Measurements from ENCODE around the gene PHAF1. TPM values are rescaled to one million over a fixed set of nuclear protein-coding genes. Genes with fewer than 3 reads are reported as not detected.

The PHAF1 gene
- total and polyA plus RNA-seq, 2 of the 13 experiments (the other 11 are each of a cell fraction or from before 2014, with no cell fraction given): 48.3 to 174 TPM

DNA sequence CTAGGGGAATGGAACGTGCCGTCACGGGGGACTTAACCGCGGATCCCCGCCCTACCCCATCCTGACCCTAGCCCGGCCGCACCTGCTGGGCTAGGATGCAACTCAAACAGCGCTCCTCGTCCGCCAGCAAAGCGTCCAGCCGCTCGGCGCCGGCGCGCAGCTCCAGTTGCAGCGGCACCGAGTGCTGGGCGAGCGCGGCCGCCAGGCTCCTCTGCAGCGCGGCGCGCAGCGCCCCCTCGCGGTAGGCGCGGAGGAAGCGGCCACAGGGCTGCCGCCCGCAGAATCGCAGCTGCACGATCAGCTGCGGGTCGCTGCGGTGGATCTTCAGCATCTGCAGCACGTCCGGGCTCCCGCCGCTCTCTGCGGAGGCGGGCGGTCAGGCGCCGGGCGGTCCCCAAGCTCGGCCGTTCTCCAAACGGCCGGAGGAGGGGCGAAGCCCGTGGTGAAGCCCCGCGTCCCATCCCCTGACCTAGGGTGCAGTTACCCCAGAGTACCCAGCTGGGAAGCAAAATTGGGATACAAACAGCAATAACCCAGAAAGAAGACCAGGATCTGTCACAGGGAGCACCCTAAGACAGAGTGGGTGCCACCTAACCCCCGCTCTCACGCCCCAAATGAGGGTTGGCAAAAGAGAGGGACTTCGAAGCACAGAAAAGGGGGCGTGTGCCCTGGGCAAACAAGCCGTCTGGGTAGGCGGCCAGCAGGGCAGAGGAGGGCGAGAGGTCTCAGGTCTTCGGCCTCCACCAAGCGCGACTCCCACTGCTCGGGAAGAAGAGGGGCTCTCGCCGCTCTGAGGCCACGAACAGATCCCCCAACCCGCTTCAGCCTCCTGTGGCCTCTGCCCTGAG lies 45.8 kb downstream of the PHAF1 start (continued):
- TF ChIP-seq, protein P1, sequence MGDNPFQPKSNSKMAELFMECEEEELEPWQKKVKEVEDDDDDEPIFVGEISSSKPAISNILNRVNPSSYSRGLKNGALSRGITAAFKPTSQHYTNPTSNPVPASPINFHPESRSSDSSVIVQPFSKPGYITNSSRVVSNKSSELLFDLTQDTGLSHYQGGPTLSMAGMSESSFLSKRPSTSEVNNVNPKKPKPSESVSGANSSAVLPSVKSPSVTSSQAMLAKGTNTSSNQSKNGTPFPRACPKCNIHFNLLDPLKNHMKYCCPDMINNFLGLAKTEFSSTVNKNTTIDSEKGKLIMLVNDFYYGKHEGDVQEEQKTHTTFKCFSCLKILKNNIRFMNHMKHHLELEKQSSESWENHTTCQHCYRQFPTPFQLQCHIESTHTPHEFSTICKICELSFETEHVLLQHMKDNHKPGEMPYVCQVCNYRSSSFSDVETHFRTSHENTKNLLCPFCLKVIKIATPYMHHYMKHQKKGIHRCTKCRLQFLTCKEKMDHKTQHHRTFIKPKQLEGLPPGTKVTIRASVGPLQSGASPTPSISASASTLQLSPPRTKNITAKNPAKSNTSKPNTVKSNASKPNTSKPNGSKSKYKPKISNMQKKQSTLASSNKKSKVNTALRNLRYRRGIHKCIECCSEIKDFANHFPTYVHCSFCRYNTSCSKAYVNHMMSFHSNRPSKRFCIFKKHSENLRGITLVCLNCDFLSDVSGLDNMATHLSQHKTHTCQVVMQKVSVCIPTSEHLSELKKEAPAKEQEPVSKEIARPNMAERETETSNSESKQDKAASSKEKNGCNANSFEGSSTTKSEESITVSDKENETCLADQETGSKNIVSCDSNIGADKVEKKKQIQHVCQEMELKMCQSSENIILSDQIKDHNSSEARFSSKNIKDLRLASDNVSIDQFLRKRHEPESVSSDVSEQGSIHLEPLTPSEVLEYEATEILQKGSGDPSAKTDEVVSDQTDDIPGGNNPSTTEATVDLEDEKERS (CRISPR knock-in tag; IDR thresholded peaks at IDR 0.05): 0 out of 2 replicates have a peak, but pooled peaks have one; percentile 49
- TF ChIP-seq ZFP90 (CRISPR knock-in tag; IDR thresholded peaks at IDR 0.05; ENCODE audit: borderline replicate concordance) (no peak), RNF2 (conservative IDR thresholded peaks at IDR 0.05; ENCODE audit: low read depth) (peak; percentile 74), RFXANK (CRISPR knock-in tag; IDR thresholded peaks at IDR 0.05) (no peak), ZNF10 (CRISPR knock-in tag; IDR thresholded peaks at IDR 0.05; ENCODE audit: borderline replicate concordance, low read depth) (no peak), PHF8 (CRISPR knock-in tag; IDR thresholded peaks at IDR 0.05) (peak; percentile 36; the same call in 1 of the 2 replicates), ZNF781 (CRISPR knock-in tag; IDR thresholded peaks at IDR 0.05; ENCODE audit: borderline replicate concordance, not compliant biosample characterization) (no peak), THYN1 (CRISPR knock-in tag; IDR thresholded peaks at IDR 0.05; ENCODE audit: borderline replicate concordance, low read depth) (no peak), ZNF530 (CRISPR knock-in tag; IDR thresholded peaks at IDR 0.05; ENCODE audit: low read depth) (no peak), PPARG (CRISPR knock-in tag; conservative IDR thresholded peaks at IDR 0.05) (no peak), MXI1 (IDR thresholded peaks at IDR 0.05; ENCODE audit: borderline replicate concordance, low read depth, low read length) (peak; percentile 62; the same call in 1 of the 3 replicates), ZNF546 (CRISPR knock-in tag; conservative IDR thresholded peaks at IDR 0.05) (0 out of 2 replicates have a peak, but pooled peaks have one; percentile 41), NKX3-1 (CRISPR knock-in tag; IDR thresholded peaks at IDR 0.05) (no peak)
- TF ChIP-seq, protein P2, sequence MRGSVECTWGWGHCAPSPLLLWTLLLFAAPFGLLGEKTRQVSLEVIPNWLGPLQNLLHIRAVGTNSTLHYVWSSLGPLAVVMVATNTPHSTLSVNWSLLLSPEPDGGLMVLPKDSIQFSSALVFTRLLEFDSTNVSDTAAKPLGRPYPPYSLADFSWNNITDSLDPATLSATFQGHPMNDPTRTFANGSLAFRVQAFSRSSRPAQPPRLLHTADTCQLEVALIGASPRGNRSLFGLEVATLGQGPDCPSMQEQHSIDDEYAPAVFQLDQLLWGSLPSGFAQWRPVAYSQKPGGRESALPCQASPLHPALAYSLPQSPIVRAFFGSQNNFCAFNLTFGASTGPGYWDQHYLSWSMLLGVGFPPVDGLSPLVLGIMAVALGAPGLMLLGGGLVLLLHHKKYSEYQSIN (CRISPR knock-in tag; IDR thresholded peaks at IDR 0.05; ENCODE audit: borderline replicate concordance): no peak
- TF ChIP-seq, protein P3, sequence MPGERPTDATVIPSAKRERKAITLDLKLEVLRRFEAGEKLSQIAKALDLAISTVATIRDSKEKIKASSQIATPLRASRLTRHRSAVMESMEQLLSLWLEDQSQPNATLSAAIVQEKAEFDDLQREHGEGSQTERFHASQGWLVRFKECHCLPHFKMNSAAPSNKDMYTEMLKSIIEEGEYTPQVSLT (CRISPR knock-in tag; IDR thresholded peaks at IDR 0.05; ENCODE audit: borderline replicate concordance, low read depth): no peak; the same call in 1 of the 2 replicates
- TF ChIP-seq, protein P4, sequence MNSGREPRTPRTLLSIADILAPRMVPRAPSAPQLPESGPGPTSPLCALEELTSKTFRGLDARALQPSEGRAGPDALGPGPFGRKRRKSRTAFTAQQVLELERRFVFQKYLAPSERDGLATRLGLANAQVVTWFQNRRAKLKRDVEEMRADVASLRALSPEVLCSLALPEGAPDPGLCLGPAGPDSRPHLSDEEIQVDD (CRISPR knock-in tag; IDR thresholded peaks at IDR 0.05; ENCODE audit: borderline replicate concordance): no peak
- TF ChIP-seq, protein P5, sequence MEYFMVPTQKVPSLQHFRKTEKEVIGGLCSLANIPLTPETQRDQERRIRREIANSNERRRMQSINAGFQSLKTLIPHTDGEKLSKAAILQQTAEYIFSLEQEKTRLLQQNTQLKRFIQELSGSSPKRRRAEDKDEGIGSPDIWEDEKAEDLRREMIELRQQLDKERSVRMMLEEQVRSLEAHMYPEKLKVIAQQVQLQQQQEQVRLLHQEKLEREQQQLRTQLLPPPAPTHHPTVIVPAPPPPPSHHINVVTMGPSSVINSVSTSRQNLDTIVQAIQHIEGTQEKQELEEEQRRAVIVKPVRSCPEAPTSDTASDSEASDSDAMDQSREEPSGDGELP (IDR thresholded peaks at IDR 0.05; ENCODE audit: borderline replicate concordance, low read depth): peak; percentile 73; the same call in 1 of the 2 replicates
- TF ChIP-seq, protein P6, sequence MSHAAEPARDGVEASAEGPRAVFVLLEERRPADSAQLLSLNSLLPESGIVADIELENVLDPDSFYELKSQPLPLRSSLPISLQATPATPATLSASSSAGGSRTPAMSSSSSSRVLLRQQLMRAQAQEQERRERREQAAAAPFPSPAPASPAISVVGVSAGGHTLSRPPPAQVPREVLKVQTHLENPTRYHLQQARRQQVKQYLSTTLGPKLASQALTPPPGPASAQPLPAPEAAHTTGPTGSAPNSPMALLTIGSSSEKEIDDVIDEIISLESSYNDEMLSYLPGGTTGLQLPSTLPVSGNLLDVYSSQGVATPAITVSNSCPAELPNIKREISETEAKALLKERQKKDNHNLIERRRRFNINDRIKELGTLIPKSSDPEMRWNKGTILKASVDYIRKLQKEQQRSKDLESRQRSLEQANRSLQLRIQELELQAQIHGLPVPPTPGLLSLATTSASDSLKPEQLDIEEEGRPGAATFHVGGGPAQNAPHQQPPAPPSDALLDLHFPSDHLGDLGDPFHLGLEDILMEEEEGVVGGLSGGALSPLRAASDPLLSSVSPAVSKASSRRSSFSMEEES (CRISPR knock-in tag; IDR thresholded peaks at IDR 0.05): no peak
- TF ChIP-seq, protein P7, sequence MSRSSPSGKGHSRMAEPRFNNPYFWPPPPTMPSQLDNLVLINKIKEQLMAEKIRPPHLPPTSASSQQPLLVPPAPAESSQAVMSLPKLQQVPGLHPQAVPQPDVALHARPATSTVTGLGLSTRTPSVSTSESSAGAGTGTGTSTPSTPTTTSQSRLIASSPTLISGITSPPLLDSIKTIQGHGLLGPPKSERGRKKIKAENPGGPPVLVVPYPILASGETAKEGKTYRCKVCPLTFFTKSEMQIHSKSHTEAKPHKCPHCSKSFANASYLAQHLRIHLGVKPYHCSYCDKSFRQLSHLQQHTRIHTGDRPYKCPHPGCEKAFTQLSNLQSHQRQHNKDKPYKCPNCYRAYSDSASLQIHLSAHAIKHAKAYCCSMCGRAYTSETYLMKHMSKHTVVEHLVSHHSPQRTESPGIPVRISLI (CRISPR knock-in tag; IDR thresholded peaks at IDR 0.05; ENCODE audit: borderline replicate concordance): peak; percentile 32; the same call in 1 of the 2 replicates

All from HepG2 (cell line).